Left ventricle myocardium inferior (tissue), 1 donor: ENCODE results near the gene EIF2B2. TPM values are rescaled to one million over a fixed set of nuclear protein-coding genes. Genes with fewer than 3 reads are reported as not detected.
"Not testable (repeated sequence)": the region's sequence is repeated elsewhere in the genome, so short reads cannot be mapped to it uniquely, and the experiment has no call there.

Experiments
- DNase-seq: peaks from one replicate; pipeline ENCODE4 v3.0.0-alpha.2; 2020
- H3K27ac ChIP-seq: fragments of 200-600 bp; replicated peaks from 2 replicates; pipeline ENCODE4 v1.8.0; 2021
- H3K27me3 ChIP-seq: fragments of 200-600 bp; 2 replicates; pipeline ENCODE4 v1.8.0; 2021; ENCODE audit warnings: low read depth
- H3K36me3 ChIP-seq: fragments of 200-600 bp; 2 replicates; pipeline ENCODE4 v1.8.0; 2021
- H3K4me1 ChIP-seq: fragments of 200-600 bp; 2 replicates; pipeline ENCODE4 v1.8.0; 2021
- H3K4me3 ChIP-seq: fragments of 200-600 bp; 2 replicates; pipeline ENCODE4 v1.8.0; 2021; ENCODE audit warnings: mild to moderate bottlenecking, moderate library complexity
- H3K9me3 ChIP-seq: fragments of 200-600 bp; replicated peaks from 2 replicates; pipeline ENCODE4 v1.8.0; 2021
- CTCF ChIP-seq: fragments of 200-600 bp; IDR thresholded peaks from 2 replicates; pipeline ENCODE4 v1.8.0; 2021; ENCODE audit warnings: antibody characterized with exemption, mild to moderate bottlenecking, borderline replicate concordance
- intact Hi-C: fragments of 100-400 bp; cut with micrococcal nuclease; formaldehyde crosslinking; loops from one replicate; pipeline ENCODE4 v1.11.0; 2022
- total RNA-seq: library from RNA; stranded (reverse); fragmentation: NEBNext Ultra II Directional; extraction: Animal tissue kit (Norgen Biotek cat#: 25700); gene quantifications from one replicate; pipeline ENCODE4 v1.2.1, GENCODE V29; 2021
- donor health status: DM: no; HTN: yes; CAD: no; lungs with severe emphysema.

Gene EIF2B2
- total RNA-seq, 1 donor from 2014 or later, result 31.5 TPM

DNA sequence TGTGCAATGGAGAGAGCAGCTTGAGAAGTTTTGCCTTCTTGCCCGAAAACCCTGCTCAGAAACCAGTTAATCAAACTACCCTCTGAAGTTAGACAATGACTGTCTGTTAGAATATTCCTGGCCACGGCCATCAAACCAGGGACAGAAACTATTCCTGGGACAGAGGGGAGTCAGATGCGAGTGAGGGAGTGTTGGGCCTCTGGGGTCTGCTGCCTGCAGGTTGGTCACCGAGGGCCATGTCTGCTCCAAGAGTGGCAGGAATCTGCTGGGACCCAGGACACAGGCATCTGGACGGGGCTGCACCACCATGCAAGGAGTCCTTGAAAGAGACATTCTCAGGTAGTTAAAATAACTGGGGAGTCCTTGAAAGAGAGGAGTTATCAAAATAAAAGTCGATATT, 16.9 kb upstream of the EIF2B2 start:
- Histone ChIP-seq H3K4me1 (peaks cover 20% of the 10 kb centered on the region), H3K4me3 (no peak overlapping the region), H3K27ac (peak overlapping the region; percentile 65), H3K36me3 (no peaks in the 10 kb centered on the region), H3K9me3 (no peaks in the 10 kb centered on the region), H3K27me3 (no peaks in the 10 kb centered on the region)
- no peak for TF ChIP-seq CTCF
- intact Hi-C loops, result no loop called here
- DNase-seq, result no peak

- no peak overlapping the region for H3K4me3 ChIP-seq
- intact Hi-C loops, result no loop called here
- no peak for TF ChIP-seq CTCF
- peaks cover 6% of the 10 kb centered on the region for H3K4me1 ChIP-seq
- no peak for DNase-seq
- H3K27me3 ChIP-seq, result no peaks in the 10 kb centered on the region
- no peak overlapping the region for H3K27ac ChIP-seq
- no peaks in the 10 kb centered on the region for H3K9me3 ChIP-seq
- no peaks in the 10 kb centered on the region for H3K36me3 ChIP-seq
These were observed 14.6 kb upstream of the EIF2B2 start for GRCh38 chr14:74988131-74988530.

DNA sequence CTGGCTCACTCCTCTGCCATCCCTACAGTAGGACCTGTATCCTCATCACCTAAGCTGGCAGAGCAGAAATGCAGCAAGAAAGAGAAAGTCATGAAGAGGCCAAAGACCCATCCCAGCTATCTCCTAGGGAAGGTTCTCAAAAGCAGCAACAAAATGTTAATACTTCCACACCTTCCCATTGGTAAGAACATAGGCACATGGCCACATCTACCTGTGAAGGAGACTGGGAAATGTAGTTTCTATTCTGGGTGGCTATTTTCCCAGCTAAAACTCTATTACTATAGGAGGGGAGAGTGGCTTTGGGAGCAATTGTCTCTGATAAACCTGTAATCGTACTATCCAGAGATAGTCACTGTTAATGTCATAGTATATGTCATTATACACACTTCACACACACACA, 13.7 kb upstream of the EIF2B2 start:
- H3K9me3 ChIP-seq, result no peaks in the 10 kb centered on the region
- TF ChIP-seq CTCF, result no peak
- H3K4me3 ChIP-seq, result no peak overlapping the region
- H3K27me3 ChIP-seq, result no peaks in the 10 kb centered on the region
- peaks cover 6% of the 10 kb centered on the region for H3K4me1 ChIP-seq
- no peak for DNase-seq
- no peaks in the 10 kb centered on the region for H3K36me3 ChIP-seq
- intact Hi-C loops, result no loop called here
- no peak overlapping the region for H3K27ac ChIP-seq

GRCh38 chr14:74994182-74994581, 8.5 kb upstream of the EIF2B2 start:
- intact Hi-C loops, result not testable (repeated sequence)
- peaks cover 12% of the 10 kb centered on the region for H3K9me3 ChIP-seq

DNA sequence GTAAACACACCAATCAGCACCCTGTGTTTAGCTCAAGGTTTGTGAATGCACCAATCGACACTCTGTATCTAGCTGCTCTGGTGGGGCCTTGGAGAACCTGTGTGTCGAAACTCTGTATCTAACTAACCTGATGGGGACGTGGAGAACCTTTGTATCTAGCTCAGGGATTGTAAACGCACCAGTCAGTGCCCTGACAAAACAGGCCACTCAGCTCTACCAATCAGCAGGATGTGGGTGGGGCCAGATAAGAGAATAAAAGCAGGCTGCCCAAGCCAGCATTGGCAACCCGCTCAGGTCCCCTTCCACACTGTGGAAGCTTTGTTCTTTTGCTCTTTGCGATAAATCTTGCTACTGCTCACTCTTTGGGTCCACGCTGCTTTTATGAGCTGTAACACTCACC, 6.9 kb upstream of the EIF2B2 start:
- DNase-seq, H3K4me1 ChIP-seq, intact Hi-C loops, H3K4me3 ChIP-seq, H3K27me3 ChIP-seq, H3K27ac ChIP-seq, H3K36me3 ChIP-seq: not testable (repeated sequence)
- peaks cover 12% of the 10 kb centered on the region for H3K9me3 ChIP-seq

More at GRCh38 chr14:74994182-74994581, 8.5 kb upstream of the EIF2B2 start:
- not testable (repeated sequence) for DNase-seq, H3K4me3 ChIP-seq, H3K36me3 ChIP-seq, H3K27ac ChIP-seq, H3K27me3 ChIP-seq, H3K4me1 ChIP-seq

DNA sequence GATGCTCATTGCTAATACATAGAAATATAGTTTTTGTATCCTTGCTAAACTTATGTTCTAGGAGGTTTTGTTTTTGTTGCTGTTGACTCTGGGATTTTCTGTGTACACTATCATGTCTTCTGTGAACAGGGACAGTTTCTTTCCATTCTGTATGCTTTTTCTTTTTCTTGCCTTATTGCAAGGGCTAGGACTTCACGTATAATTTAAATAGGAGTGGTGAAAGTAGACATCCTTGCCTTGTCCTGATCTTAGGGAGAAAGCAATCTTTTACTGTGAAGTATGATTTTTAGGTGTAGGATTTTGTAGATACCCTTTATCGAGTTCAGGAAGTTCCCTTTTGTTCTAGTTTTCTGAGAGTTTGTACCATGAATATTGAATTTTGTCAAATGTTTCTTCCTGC, 1.5 kb upstream of the EIF2B2 start:
- H3K9me3 ChIP-seq, result peaks cover 6% of the 10 kb centered on the region
- peaks cover 17% of the 10 kb centered on the region for H3K36me3 ChIP-seq
- intact Hi-C loops, result no loop called here
- no peaks in the 10 kb centered on the region for H3K27me3 ChIP-seq
- H3K4me3 ChIP-seq, result no peak overlapping the region
- TF ChIP-seq CTCF, result no peak
- no peak for DNase-seq
- H3K4me1 ChIP-seq, result peaks cover 26% of the 10 kb centered on the region
- H3K27ac ChIP-seq, result no peak overlapping the region

DNA sequence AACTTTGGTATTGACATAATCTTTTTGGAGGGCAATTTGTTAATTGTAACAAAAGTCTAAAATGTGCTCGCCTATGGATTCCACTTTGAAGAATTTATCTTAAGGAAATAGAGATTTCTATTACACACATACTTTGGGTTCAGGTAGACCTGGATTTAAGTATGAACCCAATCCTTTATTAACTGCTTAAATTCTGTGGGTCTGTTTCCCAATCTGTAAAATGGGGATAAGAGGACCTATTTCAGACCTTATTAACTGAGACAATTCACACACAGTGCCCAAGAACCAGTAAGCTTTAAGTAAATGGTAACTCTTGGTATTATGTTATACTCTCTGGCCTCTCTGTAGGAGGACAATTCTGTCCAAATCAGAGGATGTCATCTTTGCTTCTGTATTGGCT, 822 bp upstream of the EIF2B2 start:
- peak overlapping the region; percentile 88 for H3K27ac ChIP-seq
- H3K9me3 ChIP-seq, result no peaks in the 10 kb centered on the region
- peaks cover 24% of the 10 kb centered on the region for H3K36me3 ChIP-seq
- intact Hi-C loops, result no loop called here
- DNase-seq, result no peak
- no peak for TF ChIP-seq CTCF
- H3K27me3 ChIP-seq, result no peaks in the 10 kb centered on the region
- peaks cover 26% of the 10 kb centered on the region for H3K4me1 ChIP-seq
- H3K4me3 ChIP-seq, result peak overlapping the region; percentile 82
